Measurements from ENCODE around the gene ZNF524. TPM values are rescaled to one million over a fixed set of nuclear protein-coding genes. Genes with fewer than 3 reads are reported as not detected.

Gene ZNF524
- total RNA-seq, 2 experiments from 2014 or later = 25.2 to 26.6 TPM

DNA sequence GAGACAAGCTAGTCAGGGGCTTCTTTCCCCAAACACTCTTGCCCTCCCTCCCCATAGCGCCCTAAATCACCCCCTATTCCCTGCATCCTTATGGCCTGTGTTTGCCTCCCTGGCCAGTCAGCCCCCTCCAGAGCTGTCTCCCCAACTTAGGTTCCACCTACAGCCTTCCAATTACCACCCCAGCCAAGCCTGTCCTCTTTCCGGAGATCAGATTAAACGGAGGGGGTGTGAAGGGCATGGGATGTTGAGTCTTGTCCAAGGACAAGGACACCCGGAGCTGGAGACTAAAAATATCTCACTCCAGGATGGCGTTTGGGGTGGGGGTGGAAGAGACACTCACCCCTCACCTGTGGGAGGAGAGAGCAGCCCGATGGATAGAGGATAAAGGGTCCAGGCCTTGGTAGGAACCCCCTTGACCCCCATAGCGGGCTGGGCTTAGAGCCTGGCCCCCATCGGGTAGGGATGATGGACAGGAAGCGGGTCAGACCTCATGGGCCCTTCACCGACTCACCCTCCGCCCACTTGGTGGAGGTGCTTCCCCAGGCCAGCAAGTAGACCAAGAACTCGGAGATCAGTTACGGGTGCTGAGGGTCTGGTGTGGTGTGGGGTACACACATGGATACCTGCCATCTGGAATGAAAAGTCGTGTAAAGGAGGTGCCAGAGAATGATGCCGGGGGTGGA, 11.4 kb downstream of the ZNF524 start:
- Mint-ChIP-seq H3K27ac (no peak overlapping the region), H3K4me1 (peaks cover 23% of the 10 kb centered on the region), H3K36me3 (peaks cover 28% of the 10 kb centered on the region), H3K9me3 (no peaks in the 10 kb centered on the region), H3K27me3 (no peaks in the 10 kb centered on the region), H3K4me3 (no peak overlapping the region)
- POLR2A ChIA-PET = interaction anchor here (1.4 kb wide), 1 partner anchor 13 kb away, joined by 5 read pairs; the partner anchor contains the start of gene ZNF784
- DNase-seq (no peak), ATAC-seq (ENCODE audit: low read depth) (no peak)

DNA sequence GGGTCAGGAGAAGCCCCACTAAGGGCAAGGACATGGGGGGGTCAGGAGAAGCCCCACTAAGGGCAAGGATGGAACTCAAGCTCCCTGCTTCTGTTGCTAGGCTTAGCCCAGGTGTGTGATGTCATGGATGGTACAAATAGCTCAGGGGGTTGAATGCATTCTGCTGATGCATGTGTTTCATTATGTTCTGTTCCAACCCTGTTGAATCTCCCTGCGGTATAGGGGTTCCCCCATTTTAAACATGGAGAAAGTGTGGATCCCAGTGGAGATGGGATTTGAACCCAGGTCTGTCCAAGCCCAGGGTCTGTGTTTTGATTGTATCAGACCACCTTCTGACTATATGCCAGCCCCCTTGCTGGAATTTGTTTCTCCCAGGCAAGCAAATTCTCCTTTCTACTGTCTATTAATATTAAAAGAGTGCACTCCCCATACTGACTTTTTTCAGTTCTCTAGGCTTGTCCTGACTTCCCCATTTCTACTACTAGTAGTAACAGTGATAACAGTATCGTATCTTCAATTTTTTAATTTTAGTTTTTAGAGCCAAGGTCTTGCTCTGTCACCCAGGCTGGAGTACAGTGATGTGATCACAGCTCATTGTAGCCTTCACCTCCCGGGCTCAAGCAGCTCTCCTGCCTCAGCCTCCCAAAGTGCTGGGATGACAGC, 12.0 kb downstream of the ZNF524 start:
- no peak for DNase-seq
- Mint-ChIP-seq H3K4me1 (peaks cover 16% of the 10 kb centered on the region), H3K27me3 (no peaks in the 10 kb centered on the region), H3K27ac (no peak overlapping the region), H3K4me3 (no peak overlapping the region), H3K36me3 (peaks cover 29% of the 10 kb centered on the region), H3K9me3 (no peaks in the 10 kb centered on the region)
- ATAC-seq (ENCODE audit: low read depth) = no peak
- POLR2A ChIA-PET = interaction anchor here (1.4 kb wide), 1 partner anchor 13 kb away, joined by 5 read pairs; the partner anchor contains the start of gene ZNF784

DNA sequence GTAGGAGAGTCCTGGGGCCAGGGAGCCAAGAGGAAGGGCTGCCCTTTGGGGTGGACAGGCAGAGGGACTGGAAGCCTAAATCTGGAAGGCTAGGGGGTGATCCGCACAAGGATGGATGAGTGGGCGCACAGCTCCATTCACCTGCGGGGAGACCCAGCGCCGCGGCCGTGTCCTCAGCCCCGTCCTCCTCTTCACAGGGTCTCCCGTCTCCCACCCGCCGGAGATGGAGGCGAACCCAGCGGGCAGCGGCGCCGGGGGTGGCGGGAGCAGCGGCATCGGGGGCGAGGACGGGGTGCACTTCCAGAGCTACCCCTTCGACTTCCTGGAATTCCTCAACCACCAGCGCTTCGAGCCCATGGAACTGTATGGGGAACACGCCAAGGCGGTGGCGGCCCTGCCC, 13.3 kb downstream of the ZNF524 start:
- H3K9me3 Mint-ChIP-seq = no peaks in the 10 kb centered on the region
- H3K4me3 Mint-ChIP-seq = no peak overlapping the region
- POLR2A ChIA-PET = interaction anchor here (1.1 kb wide), 1 partner anchor 15 kb away, joined by 3 read pairs; no protein-coding TSS in a partner anchor
- no peak for DNase-seq
- peaks cover 32% of the 10 kb centered on the region for H3K36me3 Mint-ChIP-seq
- H3K27me3 Mint-ChIP-seq = no peaks in the 10 kb centered on the region
- H3K27ac Mint-ChIP-seq = no peak overlapping the region
- H3K4me1 Mint-ChIP-seq = peaks cover 7% of the 10 kb centered on the region
- no peak for ATAC-seq (ENCODE audit: low read depth)

DNA sequence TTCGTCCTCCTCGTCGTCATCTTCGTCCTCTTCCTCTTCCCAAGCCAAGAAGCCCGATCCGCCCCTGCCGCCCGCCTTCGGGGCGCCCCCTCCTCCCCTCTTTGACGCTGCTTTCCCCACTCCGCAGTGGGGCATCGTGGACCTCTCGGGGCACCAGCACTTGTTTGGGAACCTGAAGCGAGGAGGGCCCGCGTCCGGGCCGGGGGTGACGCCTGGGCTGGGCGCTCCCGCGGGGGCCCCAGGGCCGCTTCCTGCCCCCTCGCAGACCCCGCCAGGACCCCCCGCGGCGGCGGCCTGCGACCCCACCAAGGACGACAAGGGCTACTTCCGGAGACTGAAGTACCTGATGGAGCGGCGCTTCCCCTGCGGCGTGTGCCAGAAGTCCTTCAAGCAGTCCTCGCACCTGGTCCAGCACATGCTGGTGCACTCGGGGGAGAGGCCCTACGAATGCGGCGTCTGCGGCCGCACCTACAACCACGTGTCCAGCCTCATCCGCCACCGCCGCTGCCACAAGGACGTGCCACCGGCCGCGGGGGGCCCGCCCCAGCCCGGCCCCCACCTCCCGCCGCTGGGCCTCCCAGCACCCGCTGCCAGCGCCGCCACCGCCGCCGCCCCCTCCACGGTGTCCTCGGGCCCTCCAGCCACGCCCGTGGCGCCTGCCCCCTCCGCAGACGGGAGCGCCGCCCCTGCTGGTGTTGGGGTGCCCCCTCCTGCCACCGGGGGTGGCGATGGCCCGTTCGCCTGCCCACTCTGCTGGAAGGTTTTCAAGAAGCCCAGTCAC, 14.0 kb downstream of the ZNF524 start:
- Mint-ChIP-seq H3K27me3 (no peaks in the 10 kb centered on the region), H3K9me3 (no peaks in the 10 kb centered on the region), H3K4me3 (no peak overlapping the region), H3K27ac (no peak overlapping the region), H3K4me1 (peaks cover 7% of the 10 kb centered on the region), H3K36me3 (peaks cover 29% of the 10 kb centered on the region)
- POLR2A ChIA-PET = interaction anchor here (1.1 kb wide), 1 partner anchor 15 kb away, joined by 3 read pairs; no protein-coding TSS in a partner anchor
- DNase-seq (no peak), ATAC-seq (ENCODE audit: low read depth) (no peak)

DNA sequence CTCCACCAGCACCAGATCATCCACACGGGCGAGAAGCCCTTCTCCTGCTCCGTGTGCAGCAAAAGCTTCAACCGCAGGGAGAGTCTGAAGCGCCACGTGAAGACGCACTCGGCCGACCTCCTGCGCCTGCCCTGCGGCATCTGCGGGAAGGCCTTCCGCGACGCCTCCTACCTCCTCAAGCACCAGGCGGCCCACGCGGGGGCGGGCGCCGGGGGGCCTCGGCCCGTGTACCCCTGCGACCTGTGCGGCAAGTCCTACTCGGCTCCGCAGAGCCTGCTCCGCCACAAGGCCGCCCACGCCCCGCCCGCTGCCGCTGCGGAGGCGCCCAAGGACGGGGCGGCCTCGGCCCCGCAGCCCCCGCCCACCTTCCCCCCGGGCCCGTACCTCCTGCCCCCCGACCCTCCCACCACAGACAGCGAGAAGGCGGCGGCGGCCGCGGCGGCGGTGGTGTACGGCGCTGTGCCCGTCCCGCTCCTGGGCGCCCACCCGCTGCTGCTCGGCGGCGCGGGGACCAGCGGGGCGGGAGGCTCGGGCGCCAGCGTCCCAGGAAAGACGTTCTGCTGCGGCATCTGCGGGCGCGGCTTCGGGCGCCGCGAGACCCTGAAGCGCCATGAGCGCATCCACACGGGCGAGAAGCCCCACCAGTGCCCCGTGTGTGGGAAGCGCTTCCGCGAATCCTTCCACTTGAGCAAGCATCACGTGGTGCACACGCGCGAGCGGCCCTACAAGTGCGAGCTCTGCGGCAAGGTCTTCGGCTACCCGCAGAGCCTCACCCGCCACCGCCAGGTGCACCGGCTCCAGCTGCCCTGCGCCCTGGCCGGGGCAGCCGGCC, 14.8 kb downstream of the ZNF524 start:
- POLR2A ChIA-PET = no interaction called here
- Mint-ChIP-seq H3K27ac (no peak overlapping the region), H3K4me1 (peaks cover 7% of the 10 kb centered on the region), H3K9me3 (no peaks in the 10 kb centered on the region), H3K36me3 (peaks cover 26% of the 10 kb centered on the region), H3K27me3 (no peaks in the 10 kb centered on the region), H3K4me3 (no peak overlapping the region)
- no peak for ATAC-seq (ENCODE audit: low read depth)
- no peak for DNase-seq

DNA sequence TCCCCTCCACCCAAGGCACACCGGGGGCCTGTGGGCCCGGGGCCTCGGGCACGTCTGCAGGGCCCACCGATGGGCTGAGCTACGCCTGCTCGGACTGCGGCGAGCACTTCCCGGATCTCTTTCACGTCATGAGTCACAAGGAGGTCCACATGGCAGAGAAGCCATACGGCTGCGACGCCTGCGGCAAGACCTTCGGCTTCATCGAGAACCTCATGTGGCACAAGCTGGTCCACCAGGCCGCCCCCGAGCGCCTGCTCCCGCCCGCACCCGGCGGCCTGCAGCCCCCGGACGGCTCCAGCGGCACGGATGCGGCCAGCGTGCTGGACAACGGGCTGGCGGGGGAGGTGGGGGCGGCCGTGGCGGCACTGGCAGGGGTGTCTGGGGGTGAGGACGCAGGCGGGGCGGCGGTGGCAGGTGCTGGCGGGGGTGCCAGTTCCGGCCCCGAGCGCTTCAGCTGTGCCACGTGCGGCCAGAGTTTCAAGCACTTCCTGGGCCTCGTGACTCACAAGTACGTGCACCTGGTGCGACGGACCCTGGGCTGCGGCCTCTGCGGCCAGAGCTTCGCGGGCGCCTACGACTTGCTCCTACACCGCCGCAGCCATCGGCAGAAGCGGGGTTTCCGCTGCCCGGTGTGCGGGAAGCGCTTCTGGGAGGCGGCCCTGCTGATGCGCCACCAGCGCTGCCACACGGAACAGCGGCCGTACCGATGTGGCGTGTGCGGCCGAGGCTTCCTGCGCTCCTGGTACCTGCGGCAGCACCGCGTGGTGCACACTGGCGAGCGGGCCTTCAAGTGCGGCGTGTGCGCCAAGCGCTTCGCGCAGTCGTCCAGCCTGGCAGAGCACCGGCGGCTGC, 15.7 kb downstream of the ZNF524 start:
- no peak overlapping the region for H3K4me3 Mint-ChIP-seq
- no peaks in the 10 kb centered on the region for H3K27me3 Mint-ChIP-seq

DNA sequence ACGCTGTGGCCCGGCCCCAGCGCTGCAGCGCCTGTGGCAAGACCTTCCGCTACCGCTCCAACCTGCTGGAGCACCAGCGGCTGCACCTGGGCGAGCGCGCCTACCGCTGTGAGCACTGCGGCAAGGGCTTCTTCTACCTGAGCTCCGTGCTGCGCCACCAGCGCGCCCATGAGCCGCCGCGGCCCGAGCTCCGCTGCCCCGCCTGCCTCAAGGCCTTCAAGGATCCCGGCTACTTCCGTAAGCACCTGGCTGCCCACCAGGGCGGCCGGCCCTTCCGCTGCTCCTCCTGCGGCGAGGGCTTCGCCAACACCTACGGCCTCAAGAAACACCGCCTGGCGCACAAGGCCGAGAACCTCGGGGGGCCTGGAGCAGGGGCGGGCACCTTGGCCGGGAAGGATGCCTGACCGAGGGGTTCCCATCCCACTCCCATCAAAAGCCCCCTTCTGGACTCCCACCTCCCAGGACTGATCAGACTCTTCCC, 16.3 kb downstream of the ZNF524 start:
- POLR2A ChIA-PET = no interaction called here
- H3K9me3 Mint-ChIP-seq = no peaks in the 10 kb centered on the region
- no peaks in the 10 kb centered on the region for H3K27me3 Mint-ChIP-seq
- H3K27ac Mint-ChIP-seq = no peak overlapping the region
- peaks cover 22% of the 10 kb centered on the region for H3K36me3 Mint-ChIP-seq
- no peak for DNase-seq
- peaks cover 19% of the 10 kb centered on the region for H3K4me1 Mint-ChIP-seq
- ATAC-seq (ENCODE audit: low read depth) = no peak
- H3K4me3 Mint-ChIP-seq = no peak overlapping the region

More for the DNA sequence above, 15.7 kb downstream of the ZNF524 start:
- H3K27ac Mint-ChIP-seq = no peak overlapping the region
- H3K9me3 Mint-ChIP-seq = no peaks in the 10 kb centered on the region
- ATAC-seq (ENCODE audit: low read depth) (no peak), DNase-seq (no peak)
- H3K36me3 Mint-ChIP-seq = peaks cover 22% of the 10 kb centered on the region
- POLR2A ChIA-PET = no interaction called here
- peaks cover 15% of the 10 kb centered on the region for H3K4me1 Mint-ChIP-seq

DNA sequence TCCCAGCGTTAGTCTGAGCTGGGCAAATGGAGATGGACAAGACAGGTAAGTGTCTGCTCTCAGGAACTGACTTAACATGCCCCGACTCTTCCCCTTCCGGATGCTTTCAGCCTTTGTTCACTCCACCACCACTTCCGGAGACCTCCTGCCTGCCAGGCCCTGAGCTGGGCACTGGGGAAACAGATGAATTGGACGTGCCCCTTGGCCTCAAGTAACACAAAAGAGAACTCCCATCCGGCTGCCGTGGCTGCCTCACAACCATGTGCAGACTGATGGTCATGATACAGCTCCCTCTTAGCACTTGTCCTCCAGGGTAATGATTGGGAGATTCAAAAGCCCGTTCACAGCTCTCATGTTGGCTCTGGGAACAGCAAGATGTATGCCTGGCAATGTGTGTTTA, 17.3 kb downstream of the ZNF524 start:
- Mint-ChIP-seq H3K4me1 (peaks cover 19% of the 10 kb centered on the region), H3K27me3 (no peaks in the 10 kb centered on the region), H3K9me3 (no peaks in the 10 kb centered on the region), H3K4me3 (no peak overlapping the region), H3K36me3 (peaks cover 22% of the 10 kb centered on the region), H3K27ac (no peak overlapping the region)
- DNase-seq = no peak
- POLR2A ChIA-PET = interaction anchor here (1.0 kb wide), 1 partner anchor 12 kb away, joined by 4 read pairs; the partner anchor contains the start of gene ZNF865
- no peak for ATAC-seq (ENCODE audit: low read depth)

DNA sequence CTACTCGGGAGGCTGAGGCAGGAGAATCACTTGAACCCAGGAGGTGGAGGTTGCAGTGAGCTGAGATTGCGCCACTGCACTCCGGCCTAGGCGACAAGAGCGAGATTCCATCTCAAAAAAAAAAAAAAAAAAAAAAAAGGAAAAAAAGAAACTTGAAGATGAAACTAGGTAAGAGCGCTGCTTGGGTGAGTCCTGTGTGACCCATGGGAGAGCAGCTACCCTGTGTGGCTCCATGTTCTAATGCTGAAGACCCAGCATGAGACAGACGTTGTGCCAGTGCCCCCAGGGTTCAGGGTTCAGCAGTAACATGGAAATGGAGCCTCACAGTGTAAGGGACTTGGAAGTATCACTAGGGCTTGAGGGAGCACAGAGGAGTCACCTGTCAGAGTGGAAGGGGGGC, 18.3 kb downstream of the ZNF524 start:
- Mint-ChIP-seq H3K4me3 (no peak overlapping the region), H3K27ac (no peak overlapping the region), H3K36me3 (peaks cover 18% of the 10 kb centered on the region), H3K27me3 (no peaks in the 10 kb centered on the region), H3K4me1 (peaks cover 22% of the 10 kb centered on the region), H3K9me3 (no peaks in the 10 kb centered on the region)
- POLR2A ChIA-PET = interaction anchor here (0.7 to 1.0 kb wide), 3 partner anchors 13 to 357 kb away, joined by 3 to 4 read pairs (median 3); partner anchors contain the start of gene ZNF865
- ATAC-seq (ENCODE audit: low read depth) = no peak
- no peak for DNase-seq

DNA sequence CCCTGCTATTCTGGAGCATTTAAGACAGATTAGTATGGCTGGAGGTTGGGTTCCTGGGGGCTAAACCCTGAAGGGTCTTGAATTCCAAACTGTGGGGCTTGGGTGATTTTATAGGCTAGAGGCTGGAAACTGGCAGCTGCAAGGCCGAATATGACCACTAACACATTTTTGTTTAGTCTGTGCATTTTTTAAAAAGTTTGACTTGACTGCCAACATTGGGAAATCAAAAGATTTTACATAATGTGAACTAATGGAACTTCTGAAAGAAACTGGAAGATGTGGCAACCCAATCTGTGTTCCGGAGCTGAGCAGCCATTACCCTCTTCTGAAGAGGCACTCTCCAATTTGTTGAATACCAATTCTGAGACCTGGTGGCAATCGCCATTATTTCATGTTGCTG, 19.2 kb downstream of the ZNF524 start:
- H3K4me1 Mint-ChIP-seq = peaks cover 29% of the 10 kb centered on the region
- H3K36me3 Mint-ChIP-seq = peaks cover 18% of the 10 kb centered on the region
- POLR2A ChIA-PET = interaction anchor here (0.7 to 1.3 kb wide), 2 partner anchors 82 to 118 kb away, joined by 3 read pairs; no protein-coding TSS in a partner anchor
- H3K27ac Mint-ChIP-seq = no peak overlapping the region
- no peaks in the 10 kb centered on the region for H3K27me3 Mint-ChIP-seq
- ATAC-seq (ENCODE audit: low read depth) (no peak), DNase-seq (no peak)
- H3K4me3 Mint-ChIP-seq = no peak overlapping the region
- peaks cover 1% of the 10 kb centered on the region for H3K9me3 Mint-ChIP-seq

DNA sequence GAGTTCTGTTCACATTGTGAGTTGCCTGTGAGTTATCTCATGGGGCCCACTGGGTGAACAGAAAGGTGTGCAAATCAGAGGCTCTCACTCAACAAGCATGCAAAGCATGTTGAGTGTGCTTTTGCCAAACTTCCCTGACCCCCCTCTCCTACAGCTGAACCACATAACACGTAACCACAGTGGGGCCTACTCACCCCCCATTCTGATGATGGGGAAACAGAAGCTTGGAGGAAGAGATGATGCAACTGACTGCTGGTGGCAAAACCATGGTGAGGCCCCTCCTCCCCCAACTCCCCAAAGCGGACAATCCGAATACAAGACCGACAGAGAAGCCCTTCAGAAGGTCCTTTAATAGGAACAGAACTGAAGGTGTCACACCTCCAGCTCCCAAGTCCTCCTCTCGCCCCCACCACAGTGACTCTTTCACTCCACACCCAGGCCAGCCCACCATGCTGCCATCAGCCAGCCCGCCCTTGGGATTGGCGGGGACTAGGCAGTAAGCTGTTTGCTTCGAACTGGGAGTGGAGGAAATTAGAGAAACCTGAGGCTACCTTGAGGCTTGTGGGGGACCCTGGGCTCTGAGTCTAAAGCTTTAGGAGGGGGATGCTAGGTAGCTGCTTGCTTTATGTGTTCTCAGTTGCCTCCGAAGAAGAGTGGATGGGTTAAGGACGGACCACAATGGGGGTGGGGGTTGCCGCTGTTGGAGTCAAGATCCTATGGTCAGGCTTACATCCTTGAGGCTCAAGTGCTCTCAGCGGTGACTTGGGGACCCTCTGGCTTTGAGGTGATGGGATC, 20.5 kb downstream of the ZNF524 start:
- POLR2A ChIA-PET = interaction anchor here (0.6 to 1.8 kb wide), 6 partner anchors 11 to 364 kb away, joined by 3 to 12 read pairs (median 4); partner anchors contain the start of gene ZNF865
- ATAC-seq (ENCODE audit: low read depth) = peak; percentile 10

More for the DNA sequence above, 20.5 kb downstream of the ZNF524 start:
- Mint-ChIP-seq H3K27ac (peak overlapping the region; percentile 70), H3K9me3 (peaks cover 1% of the 10 kb centered on the region), H3K36me3 (peaks cover 17% of the 10 kb centered on the region), H3K4me3 (peak overlapping the region; percentile 12), H3K27me3 (no peaks in the 10 kb centered on the region), H3K4me1 (peaks cover 34% of the 10 kb centered on the region)
- no peak for DNase-seq

Data from activated naive CD8-positive, alpha-beta T cell treated with anti-CD3 and anti-CD28 coated beads, Interleukin-2, amount 10 ng/mL, durations not matched to agents 7 days and 5 days (primary cell).